ENCODE measurements around the gene MAPRE2. TPM values are rescaled to one million over a fixed set of nuclear protein-coding genes. Genes with fewer than 3 reads are reported as not detected.

Gene MAPRE2
- total RNA-seq, 1 experiment from 2014 or later = 2.8 TPM

- no peak for DNase-seq
- Histone ChIP-seq H3K4me2 (ENCODE audit: low read length) (no peak overlapping the region), H2AFZ (ENCODE audit: low read length) (no peak overlapping the region), H3K4me1 (ENCODE audit: insufficient read depth, low read length) (no peaks in the 10 kb centered on the region), H3K9me2 (replicated peaks; ENCODE audit: low read length) (no peaks in the 10 kb centered on the region), H3K27ac (ENCODE audit: low read length) (no peak overlapping the region), H3K9me3 (ENCODE audit: low read length) (no peaks in the 10 kb centered on the region), H4K20me1 (ENCODE audit: low read length) (no peaks in the 10 kb centered on the region), H3K36me3 (ENCODE audit: low read depth, low read length) (no peaks in the 10 kb centered on the region), H3K79me2 (ENCODE audit: low read length) (no peaks in the 10 kb centered on the region), H3F3A (ENCODE audit: low read length, unreplicated experiment) (no peaks in the 10 kb centered on the region), H3K27me3 (ENCODE audit: low read length) (no peaks in the 10 kb centered on the region), H3K9ac (ENCODE audit: low read length) (no peak overlapping the region), H3K4me3 (ENCODE audit: low read length) (no peak overlapping the region)
- BruUV-seq (replicated peaks) = no TSS peak
- intact Hi-C loops (cut with micrococcal nuclease) = no loop called here
- POLR2A ChIA-PET (ENCODE audit: unreplicated experiment) = no interaction called here
- no peak for ATAC-seq
- CTCF ChIA-PET = no interaction called here
- TF ChIP-seq EZH2phosphoT487 (IDR thresholded peaks at IDR 0.05; ENCODE audit: borderline replicate concordance, low read length) = no peak
- TF ChIP-seq EZH2 (IDR thresholded peaks at IDR 0.05; ENCODE audit: low read length, unreplicated experiment) = no peak
- no peak for TF ChIP-seq CTCF (conservative IDR thresholded peaks at IDR 0.05; ENCODE audit: low read depth, low read length)
Measured at GRCh38 chr18:35153609-35154272, 112.5 kb downstream of the MAPRE2 start.

GRCh38 chr18:35155398-35156117 lies 114.3 kb downstream of the MAPRE2 start:
- no TSS peak for BruUV-seq (replicated peaks)
- no peaks in the 10 kb centered on the region for H3K9me3 ChIP-seq (ENCODE audit: low read length)
- no peaks in the 10 kb centered on the region for H3K36me3 ChIP-seq (ENCODE audit: low read depth, low read length)
- TF ChIP-seq EZH2 (IDR thresholded peaks at IDR 0.05; ENCODE audit: low read length, unreplicated experiment) (no peak), EZH2phosphoT487 (IDR thresholded peaks at IDR 0.05; ENCODE audit: borderline replicate concordance, low read length) (no peak), CTCF (conservative IDR thresholded peaks at IDR 0.05; ENCODE audit: low read depth, low read length) (no peak)
- ATAC-seq (no peak), DNase-seq (no peak)
- no peak overlapping the region for H3K4me2 ChIP-seq (ENCODE audit: low read length)
- H3K4me1 ChIP-seq (ENCODE audit: insufficient read depth, low read length) = no peaks in the 10 kb centered on the region
- CTCF ChIA-PET = no interaction called here
- no peaks in the 10 kb centered on the region for H3F3A ChIP-seq (ENCODE audit: low read length, unreplicated experiment)
- intact Hi-C loops (cut with micrococcal nuclease) = no loop called here
- no peak overlapping the region for H3K27ac ChIP-seq (ENCODE audit: low read length)
- H3K9ac ChIP-seq (ENCODE audit: low read length) = no peak overlapping the region
- no peaks in the 10 kb centered on the region for H3K27me3 ChIP-seq (ENCODE audit: low read length)
- no peak overlapping the region for H2AFZ ChIP-seq (ENCODE audit: low read length)
- no peaks in the 10 kb centered on the region for H4K20me1 ChIP-seq (ENCODE audit: low read length)
- POLR2A ChIA-PET (ENCODE audit: unreplicated experiment) = no interaction called here
- H3K9me2 ChIP-seq (replicated peaks; ENCODE audit: low read length) = no peaks in the 10 kb centered on the region
- H3K79me2 ChIP-seq (ENCODE audit: low read length) = no peaks in the 10 kb centered on the region
- H3K4me3 ChIP-seq (ENCODE audit: low read length) = no peak overlapping the region

GRCh38 chr18:35157181-35157580 lies 116.0 kb downstream of the MAPRE2 start:
- ChIA-PET POLR2A (ENCODE audit: unreplicated experiment) (no interaction called here), CTCF (no interaction called here)
- Histone ChIP-seq H3K4me1 (ENCODE audit: insufficient read depth, low read length) (no peaks in the 10 kb centered on the region), H3K27me3 (ENCODE audit: low read length) (no peaks in the 10 kb centered on the region), H3K4me3 (ENCODE audit: low read length) (no peak overlapping the region), H4K20me1 (ENCODE audit: low read length) (no peaks in the 10 kb centered on the region), H3K9ac (ENCODE audit: low read length) (no peak overlapping the region), H3K9me2 (replicated peaks; ENCODE audit: low read length) (no peaks in the 10 kb centered on the region), H3K79me2 (ENCODE audit: low read length) (no peaks in the 10 kb centered on the region), H3F3A (ENCODE audit: low read length, unreplicated experiment) (no peaks in the 10 kb centered on the region), H3K4me2 (ENCODE audit: low read length) (no peak overlapping the region), H3K27ac (ENCODE audit: low read length) (no peak overlapping the region), H3K9me3 (ENCODE audit: low read length) (no peaks in the 10 kb centered on the region), H3K36me3 (ENCODE audit: low read depth, low read length) (no peaks in the 10 kb centered on the region), H2AFZ (ENCODE audit: low read length) (no peak overlapping the region)
- TF ChIP-seq EZH2phosphoT487 (IDR thresholded peaks at IDR 0.05; ENCODE audit: borderline replicate concordance, low read length) = no peak
- TF ChIP-seq CTCF (conservative IDR thresholded peaks at IDR 0.05; ENCODE audit: low read depth, low read length) = no peak
- no peak for TF ChIP-seq EZH2 (IDR thresholded peaks at IDR 0.05; ENCODE audit: low read length, unreplicated experiment)
- DNase-seq (no peak), ATAC-seq (no peak)
- BruUV-seq (replicated peaks) = no TSS peak
- intact Hi-C loops (cut with micrococcal nuclease) = no loop called here
